HEK293 (cell line): ENCODE results near the gene KRTAP16-1.
A peak's percentile ranks its signal among the peaks of the same experiment; 100 is the strongest.

ENCODE experiments used
- CTCF ChIA-PET: fragments of 350-600 bp; formaldehyde crosslinking; extraction: SDS; loops from one replicate; lab custom pipeline; 2021; ENCODE audit warnings: antibody characterized with exemption; lab: Yijun Ruan, JAX
- POLR2A ChIA-PET: fragments of 300-600 bp; formaldehyde crosslinking; extraction: SDS; loops from one replicate; lab custom pipeline; 2020; ENCODE audit warnings: antibody characterized with exemption, inconsistent platforms; lab: Yijun Ruan, JAX
- H3K27ac ChIP-seq: fragments of 200-500 bp; sonication (Bioruptor generic); 2 replicates; pipeline ENCODE4 v1.5.1; 2014; ENCODE audit warnings: low read depth, low read length, control low read depth, inconsistent platforms; ENCODE audit errors: extremely low read depth
- H3K36me3 ChIP-seq, 2 experiments: fragments of 200-500 bp in 1 of 2; sonication (Bioruptor generic) in 1 of 2; 1 replicate in 1 of 2; 2 replicates in 1 of 2; pipeline ENCODE4 v1.5.1; 2014 to 2017; ENCODE audit warnings: inconsistent platforms in 2 of 2, low read length in 2 of 2; ENCODE audit not compliant: control insufficient read depth in 2 of 2, insufficient read depth in 1 of 2
- H3K4me1 ChIP-seq: fragments of 200-500 bp; sonication (Bioruptor generic); 2 replicates; pipeline ENCODE4 v1.5.1; 2014; ENCODE audit warnings: mild to moderate bottlenecking, low read length, inconsistent platforms; ENCODE audit not compliant: control insufficient read depth, insufficient read depth
- H3K4me3 ChIP-seq: 2 replicates; pipeline ENCODE4 v1.5.1; 2011; ENCODE audit warnings: low read depth, mild to moderate bottlenecking, control low read depth, low read length, moderate library complexity
- H3K9me3 ChIP-seq: fragments of 200-500 bp; sonication (Bioruptor generic); 2 replicates; pipeline ENCODE4 v1.5.1; 2014; ENCODE audit warnings: low read depth, low read length, inconsistent platforms; ENCODE audit not compliant: control insufficient read depth, insufficient read depth
- BCL6B ChIP-seq: fragments of 450-650 bp; formaldehyde crosslinking; IDR thresholded peaks from 2 replicates; pipeline ENCODE4 v1.5.1; 2017; ENCODE audit warnings: missing biosample characterization, missing genetic modification characterization
- GLIS1 ChIP-seq: fragments of 450-650 bp; formaldehyde crosslinking; IDR thresholded peaks from 2 replicates; pipeline ENCODE4 v1.5.1; 2016; ENCODE audit warnings: missing biosample characterization, missing genetic modification characterization
- KLF8 ChIP-seq: fragments of 450-650 bp; formaldehyde crosslinking; IDR thresholded peaks from 2 replicates; pipeline ENCODE4 v1.5.1; 2016; ENCODE audit warnings: missing biosample characterization, missing genetic modification characterization
- REST ChIP-seq: fragments of 450-650 bp; formaldehyde crosslinking; IDR thresholded peaks from 2 replicates; pipeline ENCODE4 v1.5.1; 2016; ENCODE audit warnings: missing biosample characterization, missing genetic modification characterization
- SALL2 ChIP-seq: fragments of 450-650 bp; formaldehyde crosslinking; IDR thresholded peaks from 2 replicates; pipeline ENCODE4 v1.5.0; 2017; ENCODE audit warnings: missing biosample characterization, mild to moderate bottlenecking, missing genetic modification characterization, borderline replicate concordance
- SCRT1 ChIP-seq: fragments of 450-650 bp; formaldehyde crosslinking; IDR thresholded peaks from 2 replicates; pipeline ENCODE4 v1.5.1; 2016; ENCODE audit warnings: missing biosample characterization, missing genetic modification characterization, borderline replicate concordance
- SCRT2 ChIP-seq: fragments of 450-650 bp; formaldehyde crosslinking; IDR thresholded peaks from 2 replicates; pipeline ENCODE4 v1.5.1; 2016; ENCODE audit warnings: missing biosample characterization, missing genetic modification characterization
- SETDB1 ChIP-seq: IDR thresholded peaks from one replicate; pipeline ENCODE4 v1.6.1; 2017; ENCODE audit warnings: mild to moderate bottlenecking, low read length, moderate library complexity, mixed read lengths; ENCODE audit not compliant: insufficient read length
- SP7 ChIP-seq: fragments of 450-650 bp; formaldehyde crosslinking; IDR thresholded peaks from 2 replicates; pipeline ENCODE4 v1.5.1; 2016; ENCODE audit warnings: missing biosample characterization, missing genetic modification characterization
- ZBTB17 ChIP-seq: fragments of 450-650 bp; formaldehyde crosslinking; IDR thresholded peaks from 2 replicates; pipeline ENCODE4 v1.5.1; 2016; ENCODE audit warnings: missing biosample characterization, missing genetic modification characterization
- ZBTB21 ChIP-seq: fragments of 450-650 bp; formaldehyde crosslinking; IDR thresholded peaks from 2 replicates; pipeline ENCODE4 v1.5.1; 2017; ENCODE audit warnings: missing biosample characterization, missing genetic modification characterization
- ZFP3 ChIP-seq: fragments of 450-650 bp; formaldehyde crosslinking; IDR thresholded peaks from 2 replicates; pipeline ENCODE4 v1.5.1; 2016; ENCODE audit warnings: low read depth, missing biosample characterization, missing genetic modification characterization
- ZFP37 ChIP-seq: fragments of 450-650 bp; formaldehyde crosslinking; IDR thresholded peaks from 2 replicates; pipeline ENCODE4 v1.5.1; 2016; ENCODE audit warnings: missing biosample characterization, missing genetic modification characterization
- ZIC2 ChIP-seq: fragments of 450-650 bp; formaldehyde crosslinking; IDR thresholded peaks from 2 replicates; pipeline ENCODE4 v1.5.1; 2016; ENCODE audit warnings: missing biosample characterization, missing genetic modification characterization
- ZNF10 ChIP-seq: fragments of 450-650 bp; formaldehyde crosslinking; IDR thresholded peaks from 2 replicates; pipeline ENCODE4 v1.5.1; 2017; ENCODE audit warnings: missing biosample characterization, missing genetic modification characterization
- ZNF133 ChIP-seq: fragments of 450-650 bp; formaldehyde crosslinking; IDR thresholded peaks from 2 replicates; pipeline ENCODE4 v1.5.1; 2016; ENCODE audit warnings: missing biosample characterization, missing genetic modification characterization
- ZNF184 ChIP-seq: fragments of 450-650 bp; IDR thresholded peaks from 2 replicates; pipeline ENCODE4 v1.5.1; 2018; ENCODE audit warnings: missing biosample characterization, mild to moderate bottlenecking, missing genetic modification characterization
- ZNF26 ChIP-seq: fragments of 450-650 bp; formaldehyde crosslinking; IDR thresholded peaks from 2 replicates; pipeline ENCODE4 v1.5.1; 2016; ENCODE audit warnings: missing biosample characterization, missing genetic modification characterization
- ZNF266 ChIP-seq: fragments of 450-650 bp; formaldehyde crosslinking; IDR thresholded peaks from 2 replicates; pipeline ENCODE4 v1.5.1; 2016; ENCODE audit warnings: missing biosample characterization, missing genetic modification characterization, low read depth
- ZNF350 ChIP-seq: fragments of 450-650 bp; formaldehyde crosslinking; IDR thresholded peaks from 2 replicates; pipeline ENCODE4 v1.5.0; 2017; ENCODE audit warnings: missing biosample characterization, mild to moderate bottlenecking, missing genetic modification characterization
- ZNF416 ChIP-seq: fragments of 450-650 bp; formaldehyde crosslinking; IDR thresholded peaks from 2 replicates; pipeline ENCODE4 v1.5.1; 2016; ENCODE audit warnings: missing biosample characterization, missing genetic modification characterization
- ZNF449 ChIP-seq: fragments of 450-650 bp; formaldehyde crosslinking; IDR thresholded peaks from 2 replicates; pipeline ENCODE4 v1.5.1; 2017; ENCODE audit warnings: missing biosample characterization, mild to moderate bottlenecking, missing genetic modification characterization, moderate library complexity
- ZNF488 ChIP-seq: fragments of 450-650 bp; formaldehyde crosslinking; IDR thresholded peaks from 2 replicates; pipeline ENCODE4 v1.5.1; 2016; ENCODE audit warnings: missing biosample characterization, missing genetic modification characterization
- ZNF623 ChIP-seq: fragments of 450-650 bp; formaldehyde crosslinking; IDR thresholded peaks from 2 replicates; pipeline ENCODE4 v1.5.1; 2016; ENCODE audit warnings: missing biosample characterization, missing genetic modification characterization
- ZNF626 ChIP-seq: fragments of 450-650 bp; sonication (Bioruptor Pico); formaldehyde crosslinking; IDR thresholded peaks from 2 replicates; pipeline ENCODE4 v1.5.1; 2018; ENCODE audit warnings: missing biosample characterization, missing genetic modification characterization, inconsistent platforms
- ZNF701 ChIP-seq: fragments of 450-650 bp; formaldehyde crosslinking; IDR thresholded peaks from 2 replicates; pipeline ENCODE4 v1.5.1; 2016; ENCODE audit warnings: missing biosample characterization, missing genetic modification characterization
- ZNF747 ChIP-seq: fragments of 450-650 bp; formaldehyde crosslinking; IDR thresholded peaks from 2 replicates; pipeline ENCODE4 v1.5.1; 2016; ENCODE audit warnings: missing biosample characterization, missing genetic modification characterization
- ZNF785 ChIP-seq: fragments of 450-650 bp; formaldehyde crosslinking; IDR thresholded peaks from 2 replicates; pipeline ENCODE4 v1.5.1; 2016; ENCODE audit warnings: missing biosample characterization, missing genetic modification characterization
- ZNF830 ChIP-seq: fragments of 450-650 bp; IDR thresholded peaks from 2 replicates; pipeline ENCODE4 v1.5.0; 2018; ENCODE audit warnings: missing biosample characterization, missing genetic modification characterization, low read depth, mild to moderate bottlenecking, moderate library complexity

The KRTAP16-1 gene

GRCh38 chr17:41308251-41308917, 725 bp downstream of the KRTAP16-1 start (continued):
- TF ChIP-seq BCL6B (tag by site-specific recombination) (no peak), ZNF10 (tag by site-specific recombination) (no peak), SCRT1 (no peak), ZNF747 (tag by site-specific recombination) (no peak), ZFP3 (tag by site-specific recombination) (no peak), ZNF416 (tag by site-specific recombination) (no peak)

- H3K4me3 ChIP-seq = no peak overlapping the region
- ChIA-PET POLR2A (no interaction called here), CTCF (interaction anchor here (0.8 to 1.4 kb wide), 3 partner anchors 15 to 22 kb away, joined by 3 to 4 read pairs (median 4); no protein-coding TSS in a partner anchor)
- no peaks in the 10 kb centered on the region for H3K4me1 ChIP-seq
- TF ChIP-seq ZNF350 (no peak), ZNF184 (tag by site-specific recombination) (no peak), ZNF626 (tag by site-specific recombination) (no peak), ZNF785 (no peak), ZNF623 (tag by site-specific recombination) (no peak), SCRT2 (tag by site-specific recombination) (no peak), ZNF26 (tag by site-specific recombination) (no peak), SP7 (tag by site-specific recombination) (no peak), ZNF133 (tag by site-specific recombination) (no peak), KLF8 (tag by site-specific recombination) (no peak), ZNF701 (no peak), ZBTB17 (no peak), ZBTB21 (no peak), SETDB1 (no peak), ZNF449 (tag by site-specific recombination) (peak; percentile 78), ZIC2 (tag by site-specific recombination) (peak; percentile 45; the same call in 1 of the 2 replicates), ZNF266 (tag by site-specific recombination) (no peak), REST (tag by site-specific recombination) (no peak), SALL2 (tag by site-specific recombination) (no peak), ZNF488 (tag by site-specific recombination) (no peak), ZFP37 (tag by site-specific recombination) (no peak), ZNF830 (no peak), GLIS1 (peak; percentile 85)
- no peak overlapping the region for H3K27ac ChIP-seq
- no peaks in the 10 kb centered on the region for H3K36me3 ChIP-seq
- H3K9me3 ChIP-seq = no peaks in the 10 kb centered on the region
These were observed 1.5 kb downstream of the KRTAP16-1 start for GRCh38 chr17:41307647-41308046.
